GM21515 (cell line): Measurements from ENCODE around the gene LSAMP.

Experiments used
- ATAC-seq: cut with Tn5 transposase; IDR thresholded peaks from one replicate; pipeline ENCODE4 v1.9.1; 2021; ENCODE audit not compliant: unreplicated experiment

The LSAMP gene

GRCh38 chr3:116033516-116033915 lies 411.8 kb downstream of the LSAMP start:
- ATAC-seq: no peak

GRCh38 chr3:116032176-116032575 lies 413.1 kb downstream of the LSAMP start:
- no peak for ATAC-seq

- no peak for ATAC-seq
Measured at GRCh38 chr3:116030131-116030850, 415.0 kb downstream of the LSAMP start.

- no peak for ATAC-seq
Measured at GRCh38 chr3:116029266-116029665, 416.0 kb downstream of the LSAMP start.

GRCh38 chr3:116028157-116028556 lies 417.1 kb downstream of the LSAMP start:
- no peak for ATAC-seq

GRCh38 chr3:116020989-116021388 lies 424.3 kb downstream of the LSAMP start:
- ATAC-seq: peak; percentile 24

- peak; percentile 88 for ATAC-seq
Measured at GRCh38 chr3:116020495-116020894, 424.8 kb downstream of the LSAMP start.

GRCh38 chr3:116019254-116019763 lies 426.0 kb downstream of the LSAMP start:
- ATAC-seq: no peak

GRCh38 chr3:116018646-116019045 lies 426.6 kb downstream of the LSAMP start:
- no peak for ATAC-seq

- ATAC-seq: no peak
Measured at GRCh38 chr3:116015931-116016330, 429.4 kb downstream of the LSAMP start.

- ATAC-seq: no peak
Measured at GRCh38 chr3:116007000-116007399, 438.3 kb downstream of the LSAMP start.

GRCh38 chr3:116005404-116005803 lies 439.9 kb downstream of the LSAMP start:
- ATAC-seq: no peak

- ATAC-seq: no peak
Measured at GRCh38 chr3:116002235-116002634, 443.1 kb downstream of the LSAMP start.

GRCh38 chr3:116001151-116001621 lies 444.1 kb downstream of the LSAMP start:
- ATAC-seq: no peak

GRCh38 chr3:116000311-116000710 lies 445.0 kb downstream of the LSAMP start:
- ATAC-seq: peak; percentile 78

GRCh38 chr3:115999613-116000012 lies 445.7 kb downstream of the LSAMP start:
- no peak for ATAC-seq

GRCh38 chr3:115999001-115999585 lies 446.2 kb downstream of the LSAMP start:
- ATAC-seq: no peak

- no peak for ATAC-seq
Measured at GRCh38 chr3:115996420-115997108, 448.7 kb downstream of the LSAMP start.

- ATAC-seq: no peak
Measured at GRCh38 chr3:115990669-115991068, 454.6 kb downstream of the LSAMP start.

- ATAC-seq: no peak
Measured at GRCh38 chr3:115989684-115990421, 455.4 kb downstream of the LSAMP start.

GRCh38 chr3:115986555-115987207 lies 458.6 kb downstream of the LSAMP start:
- ATAC-seq: no peak
